Skeletal muscle cell (primary cell): Measurements from ENCODE around the gene TCF3.
"Not testable (repeated sequence)": the region's sequence is repeated elsewhere in the genome, so short reads cannot be mapped to it uniquely, and the experiment has no call there.

Experiments used
- DNase-seq: peaks from one replicate; pipeline ENCODE4 v3.0.0-alpha.2; 2010; ENCODE audit warnings: low read depth
- H3K4me3 ChIP-seq: 2 replicates; pipeline ENCODE4 v1.5.1; 2011; ENCODE audit warnings: low read depth, mild to moderate bottlenecking, control low read depth, low read length, moderate library complexity

Gene TCF3

GRCh38 chr19:1654178-1654792 is 1.9 kb upstream of the TCF3 start:
- no peak overlapping the region for H3K4me3 ChIP-seq
- DNase-seq = no peak

GRCh38 chr19:1653300-1653628 is 849 bp upstream of the TCF3 start:
- DNase-seq = no peak
- H3K4me3 ChIP-seq = peak overlapping the region; percentile 55

GRCh38 chr19:1651568-1652291 is 685 bp downstream of the TCF3 start:
- peak overlapping the region; percentile 70 for H3K4me3 ChIP-seq
- DNase-seq = no peak

- no peak for DNase-seq
- H3K4me3 ChIP-seq = peak overlapping the region; percentile 70
These were observed 1.5 kb downstream of the TCF3 start for GRCh38 chr19:1650650-1651567.

- peak overlapping the region; percentile 70 for H3K4me3 ChIP-seq
- DNase-seq = no peak
These were observed 2.4 kb downstream of the TCF3 start for GRCh38 chr19:1649706-1650649.

- DNase-seq = no peak
- H3K4me3 ChIP-seq = no peak overlapping the region
These were observed 3.4 kb downstream of the TCF3 start for GRCh38 chr19:1648920-1649541.

GRCh38 chr19:1648459-1648849 is 4.0 kb downstream of the TCF3 start:
- DNase-seq = no peak
- no peak overlapping the region for H3K4me3 ChIP-seq

GRCh38 chr19:1647501-1648458 is 4.6 kb downstream of the TCF3 start:
- DNase-seq = no peak
- H3K4me3 ChIP-seq = no peak overlapping the region

- no peak overlapping the region for H3K4me3 ChIP-seq
- DNase-seq = no peak
These were observed 5.6 kb downstream of the TCF3 start for GRCh38 chr19:1646659-1647453.

GRCh38 chr19:1646149-1646548 is 6.3 kb downstream of the TCF3 start:
- no peak overlapping the region for H3K4me3 ChIP-seq
- no peak for DNase-seq

GRCh38 chr19:1645299-1645698 is 7.1 kb downstream of the TCF3 start:
- no peak for DNase-seq

GRCh38 chr19:1644070-1644469 is 8.3 kb downstream of the TCF3 start:
- DNase-seq = no peak
- no peak overlapping the region for H3K4me3 ChIP-seq

More at GRCh38 chr19:1645299-1645698, 7.1 kb downstream of the TCF3 start:
- H3K4me3 ChIP-seq = no peak overlapping the region

GRCh38 chr19:1640893-1641448 is 11.4 kb downstream of the TCF3 start:
- DNase-seq = not testable (repeated sequence)

GRCh38 chr19:1636325-1637236 is 15.8 kb downstream of the TCF3 start:
- DNase-seq = no peak
- no peak overlapping the region for H3K4me3 ChIP-seq

More at GRCh38 chr19:1640893-1641448, 11.4 kb downstream of the TCF3 start:
- H3K4me3 ChIP-seq = not testable (repeated sequence)

GRCh38 chr19:1634938-1635243 is 17.5 kb downstream of the TCF3 start:
- no peak overlapping the region for H3K4me3 ChIP-seq
- no peak for DNase-seq
